ENCODE data around the gene CACNA1B. TPM values are rescaled to one million over a fixed set of nuclear protein-coding genes. Genes with fewer than 3 reads are reported as not detected.

The CACNA1B gene
- polyA plus RNA-seq, 1 experiment: 0.01 TPM

DNA sequence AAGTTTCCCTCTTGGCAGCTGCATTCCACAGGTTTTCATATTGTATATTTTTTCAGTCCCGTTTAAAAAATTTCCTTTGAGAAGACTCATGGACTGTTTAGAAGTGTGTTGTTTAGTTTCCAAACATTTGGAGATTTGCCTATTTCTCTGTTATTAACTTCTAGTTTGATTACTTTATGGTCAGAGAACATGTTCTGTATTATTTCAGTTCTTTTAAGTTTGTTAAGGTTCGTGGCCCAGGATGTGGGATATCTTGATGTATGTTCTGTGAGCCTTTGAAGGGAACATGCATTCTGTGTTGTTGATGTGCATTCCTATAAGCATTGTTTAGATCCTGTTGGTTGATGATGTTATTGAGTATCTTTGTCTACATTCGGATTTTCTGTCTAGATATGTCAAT, 153.6 kb downstream of the CACNA1B start:
- Histone ChIP-seq H3K9me3 (ENCODE audit: control insufficient read depth, insufficient read depth, low read length) (peaks cover 3% of the 10 kb centered on the region; the same call in 1 of the 2 replicates), H3K4me3 (ENCODE audit: low read depth, low read length) (no peak overlapping the region), H3K27me3 (ENCODE audit: control insufficient read depth, insufficient read depth, low read length) (no peaks in the 10 kb centered on the region), H3K27ac (ENCODE audit: low read depth, low read length) (no peak overlapping the region)
- TF ChIP-seq, protein P1, sequence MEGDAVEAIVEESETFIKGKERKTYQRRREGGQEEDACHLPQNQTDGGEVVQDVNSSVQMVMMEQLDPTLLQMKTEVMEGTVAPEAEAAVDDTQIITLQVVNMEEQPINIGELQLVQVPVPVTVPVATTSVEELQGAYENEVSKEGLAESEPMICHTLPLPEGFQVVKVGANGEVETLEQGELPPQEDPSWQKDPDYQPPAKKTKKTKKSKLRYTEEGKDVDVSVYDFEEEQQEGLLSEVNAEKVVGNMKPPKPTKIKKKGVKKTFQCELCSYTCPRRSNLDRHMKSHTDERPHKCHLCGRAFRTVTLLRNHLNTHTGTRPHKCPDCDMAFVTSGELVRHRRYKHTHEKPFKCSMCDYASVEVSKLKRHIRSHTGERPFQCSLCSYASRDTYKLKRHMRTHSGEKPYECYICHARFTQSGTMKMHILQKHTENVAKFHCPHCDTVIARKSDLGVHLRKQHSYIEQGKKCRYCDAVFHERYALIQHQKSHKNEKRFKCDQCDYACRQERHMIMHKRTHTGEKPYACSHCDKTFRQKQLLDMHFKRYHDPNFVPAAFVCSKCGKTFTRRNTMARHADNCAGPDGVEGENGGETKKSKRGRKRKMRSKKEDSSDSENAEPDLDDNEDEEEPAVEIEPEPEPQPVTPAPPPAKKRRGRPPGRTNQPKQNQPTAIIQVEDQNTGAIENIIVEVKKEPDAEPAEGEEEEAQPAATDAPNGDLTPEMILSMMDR (IDR thresholded peaks at IDR 0.05; ENCODE audit: low read depth, low read length): no peak
- POLR2A ChIA-PET: no interaction called here
- no peak for DNase-seq (ENCODE audit: low read depth, low spot score)
- CTCF ChIA-PET: no interaction called here

DNA sequence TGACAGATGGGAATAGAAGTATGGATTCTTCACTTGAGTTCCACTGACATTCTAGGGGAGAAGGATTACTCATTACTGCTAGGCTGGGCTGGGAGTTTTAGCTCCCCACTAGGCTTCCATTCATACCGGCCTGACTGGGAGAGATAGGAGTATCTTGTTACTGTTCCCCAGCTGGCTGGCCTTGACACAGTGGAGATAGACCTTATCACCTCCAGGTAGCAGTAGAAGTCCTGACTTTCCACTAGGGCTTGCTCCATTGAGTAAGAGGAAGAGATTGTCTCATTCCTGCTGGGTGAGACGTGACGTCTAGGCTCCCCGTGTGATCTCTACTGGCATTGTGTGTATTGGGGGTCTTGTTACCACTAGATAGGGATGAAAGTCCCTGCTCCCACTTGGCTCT, 156.4 kb downstream of the CACNA1B start:
- no peak for DNase-seq (ENCODE audit: low read depth, low spot score)
- Histone ChIP-seq H3K27me3 (ENCODE audit: control insufficient read depth, insufficient read depth, low read length) (no peaks in the 10 kb centered on the region), H3K4me3 (ENCODE audit: low read depth, low read length) (no peak overlapping the region), H3K9me3 (ENCODE audit: control insufficient read depth, insufficient read depth, low read length) (peaks cover 12% of the 10 kb centered on the region), H3K27ac (ENCODE audit: low read depth, low read length) (no peak overlapping the region)
- ChIA-PET POLR2A (no interaction called here), CTCF (no interaction called here)
- TF ChIP-seq, protein P1 (IDR thresholded peaks at IDR 0.05; ENCODE audit: low read depth, low read length): no peak

DNA sequence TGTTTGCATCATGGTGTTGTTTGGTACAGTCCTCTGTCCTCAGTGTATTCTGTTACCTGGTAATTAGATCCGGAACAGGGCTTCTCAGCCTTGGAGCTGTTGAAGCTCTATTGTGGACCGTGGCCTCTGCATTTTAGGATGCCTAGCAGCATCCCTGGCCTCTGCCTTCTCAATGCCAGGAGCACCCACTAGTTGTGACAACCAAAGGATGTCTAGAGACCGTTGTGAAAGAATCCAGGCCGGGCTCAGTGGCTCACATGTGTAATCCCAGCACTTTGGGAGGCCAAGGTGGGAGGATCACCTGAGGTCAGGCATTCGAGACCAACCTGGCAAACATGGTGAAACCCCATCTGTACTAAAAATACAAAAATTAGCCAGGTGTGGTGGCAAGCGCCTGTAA, 159.6 kb downstream of the CACNA1B start:
- TF ChIP-seq, protein P1 (IDR thresholded peaks at IDR 0.05; ENCODE audit: low read depth, low read length): no peak
- Histone ChIP-seq H3K9me3 (ENCODE audit: control insufficient read depth, insufficient read depth, low read length) (peaks cover 18% of the 10 kb centered on the region), H3K27me3 (ENCODE audit: control insufficient read depth, insufficient read depth, low read length) (no peaks in the 10 kb centered on the region), H3K27ac (ENCODE audit: low read depth, low read length) (no peak overlapping the region), H3K4me3 (ENCODE audit: low read depth, low read length) (no peak overlapping the region)
- POLR2A ChIA-PET: no interaction called here
- CTCF ChIA-PET: no interaction called here
- DNase-seq (ENCODE audit: low read depth, low spot score): no peak

DNA sequence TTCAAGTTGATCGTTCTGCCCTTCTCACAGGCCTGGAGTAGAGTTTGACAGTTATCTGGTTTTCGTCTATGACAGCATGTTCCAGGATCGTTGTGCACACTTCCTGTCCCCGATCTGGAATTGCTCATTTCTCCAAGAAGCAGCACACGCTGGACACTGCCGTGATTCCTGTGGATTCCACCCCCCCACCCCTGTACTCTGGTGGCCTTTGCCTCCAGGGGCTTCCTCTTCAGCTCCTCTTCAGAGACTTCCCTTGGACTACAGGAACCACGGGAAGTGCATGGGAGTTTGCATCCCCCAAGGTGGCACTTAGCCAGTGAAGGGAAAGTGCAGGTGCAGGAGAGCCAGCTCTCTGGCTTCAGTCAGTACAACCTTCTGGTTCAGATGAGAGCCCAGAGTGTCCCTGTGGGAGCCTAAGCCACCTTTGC, 160.7 kb downstream of the CACNA1B start:
- Histone ChIP-seq H3K27me3 (ENCODE audit: control insufficient read depth, insufficient read depth, low read length) (no peaks in the 10 kb centered on the region), H3K27ac (ENCODE audit: low read depth, low read length) (no peak overlapping the region), H3K4me3 (ENCODE audit: low read depth, low read length) (no peak overlapping the region), H3K9me3 (ENCODE audit: control insufficient read depth, insufficient read depth, low read length) (peaks cover 26% of the 10 kb centered on the region)
- POLR2A ChIA-PET: no interaction called here
- CTCF ChIA-PET: no interaction called here
- DNase-seq (ENCODE audit: low read depth, low spot score): no peak
- TF ChIP-seq, protein P1 (IDR thresholded peaks at IDR 0.05; ENCODE audit: low read depth, low read length): no peak

DNA sequence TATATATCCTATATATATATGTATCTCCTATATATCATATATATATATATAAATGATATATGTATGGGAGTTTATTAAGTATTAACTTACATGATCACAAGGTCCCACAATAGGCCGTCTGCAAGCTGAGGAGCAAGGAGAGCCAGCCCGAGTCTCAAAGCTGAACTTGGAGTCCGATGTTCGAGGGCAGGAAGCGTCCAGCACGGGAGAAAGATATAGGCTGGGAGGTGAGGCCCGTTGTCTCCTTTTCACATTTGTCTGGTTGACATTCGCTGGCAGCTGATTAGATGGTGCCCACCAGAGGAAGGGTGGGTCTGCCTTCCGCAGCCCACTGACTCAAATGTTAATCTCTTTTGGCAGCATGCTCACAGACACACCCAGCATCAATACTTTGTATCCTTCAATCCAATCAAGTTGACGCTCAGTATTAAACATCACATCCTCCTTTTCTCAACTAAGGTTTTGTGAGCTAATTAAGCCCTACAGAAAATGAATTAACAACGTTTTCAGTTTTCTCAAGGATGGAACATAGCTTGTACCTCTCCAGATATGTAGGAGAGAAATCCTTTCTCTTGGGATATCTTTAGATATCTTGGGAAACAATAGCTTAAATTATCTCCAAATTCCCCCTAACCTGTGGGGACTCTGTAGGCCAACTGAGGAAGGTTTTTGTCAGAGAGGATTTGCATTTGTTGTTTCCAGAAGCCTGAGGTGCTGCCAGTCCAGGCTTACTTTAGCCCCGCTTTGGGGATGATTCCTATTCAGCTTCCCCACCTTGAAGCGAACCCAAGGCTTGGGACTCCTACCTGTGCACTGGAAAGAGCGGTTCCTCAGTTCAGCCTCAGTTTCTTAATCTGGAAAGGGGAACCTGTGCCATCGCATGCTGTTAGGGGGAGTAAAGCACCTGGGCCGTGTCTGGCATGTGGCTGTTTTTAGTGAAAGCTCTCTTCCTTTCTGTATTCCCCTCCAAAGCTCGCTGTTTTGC, 163.2 kb downstream of the CACNA1B start:
- POLR2A ChIA-PET: no interaction called here
- Histone ChIP-seq H3K4me3 (ENCODE audit: low read depth, low read length) (no peak overlapping the region), H3K9me3 (ENCODE audit: control insufficient read depth, insufficient read depth, low read length) (peaks cover 51% of the 10 kb centered on the region), H3K27me3 (ENCODE audit: control insufficient read depth, insufficient read depth, low read length) (no peaks in the 10 kb centered on the region), H3K27ac (ENCODE audit: low read depth, low read length) (no peak overlapping the region)
- DNase-seq (ENCODE audit: low read depth, low spot score): no peak
- TF ChIP-seq, protein P1 (IDR thresholded peaks at IDR 0.05; ENCODE audit: low read depth, low read length): no peak
- CTCF ChIA-PET: no interaction called here

All from AG04450 (cell line).